Trophoblast cell (in vitro differentiated cells and primary cell): ENCODE measurements around the gene MBTPS2. TPM values are rescaled to one million over a fixed set of nuclear protein-coding genes. Genes with fewer than 3 reads are reported as not detected.
A peak's percentile ranks its signal among the peaks of the same experiment; 100 is the strongest.

Experiments used
- DNase-seq, 2 donors: peaks; one replicate each; pipeline ENCODE4 v3.0.0-alpha.2; 2016
- H2AFZ ChIP-seq: 2 replicates; pipeline ENCODE4 v1.6.1; 2013; ENCODE audit warnings: low read length, moderate library complexity, mild to moderate bottlenecking; ENCODE audit not compliant: insufficient read depth, poor library complexity
- H2AK5ac ChIP-seq: 2 replicates; pipeline ENCODE4 v1.6.1; 2013; ENCODE audit warnings: mild to moderate bottlenecking, low read length
- H2BK120ac ChIP-seq: 2 replicates; pipeline ENCODE4 v1.6.1; 2013; ENCODE audit warnings: low read length, mild to moderate bottlenecking, moderate library complexity; ENCODE audit not compliant: insufficient read depth, poor library complexity
- H2BK12ac ChIP-seq: 2 replicates; pipeline ENCODE4 v1.6.1; 2013; ENCODE audit warnings: mild to moderate bottlenecking, low read length, moderate library complexity
- H2BK5ac ChIP-seq: 2 replicates; pipeline ENCODE4 v1.6.1; 2013; ENCODE audit warnings: low read length, low read depth, moderate library complexity, mild to moderate bottlenecking; ENCODE audit not compliant: poor library complexity
- H3K14ac ChIP-seq: 2 replicates; pipeline ENCODE4 v1.6.1; 2013; ENCODE audit warnings: mild to moderate bottlenecking, low read length
- H3K18ac ChIP-seq: 2 replicates; pipeline ENCODE4 v1.6.1; 2013; ENCODE audit warnings: mild to moderate bottlenecking, low read length
- H3K23ac ChIP-seq: 2 replicates; pipeline ENCODE4 v1.6.1; 2013; ENCODE audit warnings: low read length
- H3K27ac ChIP-seq: 2 replicates; pipeline ENCODE4 v1.5.1; 2013; ENCODE audit warnings: low read depth, mild to moderate bottlenecking, inconsistent platforms, low read length, moderate library complexity
- H3K27me3 ChIP-seq: 2 replicates; pipeline ENCODE4 v1.6.1; 2013; ENCODE audit warnings: inconsistent platforms, mild to moderate bottlenecking, low read length, moderate library complexity; ENCODE audit not compliant: insufficient read depth
- H3K36me3 ChIP-seq, 2 experiments: 1 replicate in 1 of 2; 2 replicates in 1 of 2; pipeline ENCODE4 v1.6.1; 2013; ENCODE audit warnings: low read length in 2 of 2, mild to moderate bottlenecking in 2 of 2, moderate library complexity in 1 of 2; ENCODE audit not compliant: insufficient read depth in 2 of 2, control insufficient read depth in 1 of 2
- H3K4ac ChIP-seq: 2 replicates; pipeline ENCODE4 v1.6.1; 2013; ENCODE audit warnings: low read depth, mild to moderate bottlenecking, low read length, moderate library complexity
- H3K4me1 ChIP-seq, 2 experiments: 1 replicate in 1 of 2; 2 replicates in 1 of 2; pipeline ENCODE4 v1.6.1; 2013; ENCODE audit warnings: low read length in 2 of 2, mild to moderate bottlenecking in 2 of 2, moderate library complexity in 1 of 2; ENCODE audit not compliant: insufficient read depth in 2 of 2, control insufficient read depth in 1 of 2
- H3K4me2 ChIP-seq: 2 replicates; pipeline ENCODE4 v1.6.1; 2013; ENCODE audit warnings: inconsistent platforms, mild to moderate bottlenecking, low read length, moderate library complexity
- H3K4me3 ChIP-seq: 2 replicates; pipeline ENCODE4 v1.5.1; 2013; ENCODE audit warnings: mild to moderate bottlenecking, low read depth, low read length, inconsistent platforms
- H3K79me1 ChIP-seq: one replicate; pipeline ENCODE4 v1.6.1; 2013; ENCODE audit warnings: low read length
- H3K79me2 ChIP-seq: 2 replicates; pipeline ENCODE4 v1.6.1; 2013; ENCODE audit warnings: low read length, mild to moderate bottlenecking; ENCODE audit not compliant: control insufficient read depth, insufficient read depth, poor library complexity
- H3K9ac ChIP-seq: 2 replicates; pipeline ENCODE4 v1.6.1; 2013; ENCODE audit warnings: mild to moderate bottlenecking, low read length
- H3K9me3 ChIP-seq: 2 replicates; pipeline ENCODE4 v1.6.1; 2013; ENCODE audit warnings: low read depth, mild to moderate bottlenecking, control low read depth, inconsistent platforms, low read length; ENCODE audit not compliant: insufficient read depth
- H4K12ac ChIP-seq: 2 replicates; pipeline ENCODE4 v1.6.1; 2013; ENCODE audit warnings: low read depth, mild to moderate bottlenecking, low read length, moderate library complexity
- H4K8ac ChIP-seq: 2 replicates; pipeline ENCODE4 v1.6.1; 2013; ENCODE audit warnings: low read depth, mild to moderate bottlenecking, low read length, moderate library complexity
- H4K91ac ChIP-seq: one replicate; pipeline ENCODE4 v1.6.1; 2013; ENCODE audit warnings: low read depth, mild to moderate bottlenecking, low read length, moderate library complexity
- WGBS: extraction: QIAGEN DNeasy Blood & Tissue Kit; methylation state at CpG from one replicate; pipeline ENCODE4 v1.1.7; 2013; ENCODE audit warnings: missing lambda C conversion rate; ENCODE audit not compliant: insufficient read length, insufficient coverage; ENCODE audit errors: extremely low coverage; 5-methylcytosine and 5-hydroxymethylcytosine counted together
- polyA plus RNA-seq: library from polyadenylated mRNA; stranded (reverse); fragments of 200-250 nt; gene quantifications from 2 replicates; pipeline ENCODE4 v1.2.3, GENCODE V29; 2013

Gene MBTPS2
- polyA plus RNA-seq, result 7.5 and 7.7 TPM in 2 replicates

GRCh38 chrX:21839334-21840192 lies at the start of gene MBTPS2:
Gene MBTPS2, plus strand, starts transcription at chrX:21839617. Its CDS starts 118 bp downstream, at chrX:21839735.
- Histone ChIP-seq H2AFZ (peak within 1 kb of the TSS; percentile 42), H4K8ac (peak within 1 kb of the TSS; percentile 96), H3K36me3 (no peaks in the 10 kb centered on the region), H3K79me2 (peaks cover 4% of the 10 kb centered on the region), H2AK5ac (no peak within 1 kb of the TSS), H2BK12ac (no peak within 1 kb of the TSS), H3K79me1 (peaks cover 4% of the 10 kb centered on the region), H2BK120ac (peak within 1 kb of the TSS; percentile 62), H3K4me3 (peak within 1 kb of the TSS; percentile 92), H3K23ac (no peak within 1 kb of the TSS), H3K4me1 (no peaks in the 10 kb centered on the region), H3K27ac (peak within 1 kb of the TSS; percentile 16), H4K91ac (peak within 1 kb of the TSS; percentile 75), H2BK5ac (peak within 1 kb of the TSS; percentile 74), H4K12ac (peak within 1 kb of the TSS; percentile 34), H3K9ac (peak within 1 kb of the TSS; percentile 96), H3K4ac (peak within 1 kb of the TSS; percentile 57), H3K14ac (peak within 1 kb of the TSS; percentile 92), H3K9me3 (no peaks in the 10 kb centered on the region), H3K18ac (peak within 1 kb of the TSS; percentile 81), H3K4me2 (peak within 1 kb of the TSS; percentile 63), H3K27me3 (no peaks in the 10 kb centered on the region)
- WGBS, result no CpG with 5 or more reads among the region's 61 CpGs
- DNase-seq, result peak; percentile 73 to 93

DNA sequence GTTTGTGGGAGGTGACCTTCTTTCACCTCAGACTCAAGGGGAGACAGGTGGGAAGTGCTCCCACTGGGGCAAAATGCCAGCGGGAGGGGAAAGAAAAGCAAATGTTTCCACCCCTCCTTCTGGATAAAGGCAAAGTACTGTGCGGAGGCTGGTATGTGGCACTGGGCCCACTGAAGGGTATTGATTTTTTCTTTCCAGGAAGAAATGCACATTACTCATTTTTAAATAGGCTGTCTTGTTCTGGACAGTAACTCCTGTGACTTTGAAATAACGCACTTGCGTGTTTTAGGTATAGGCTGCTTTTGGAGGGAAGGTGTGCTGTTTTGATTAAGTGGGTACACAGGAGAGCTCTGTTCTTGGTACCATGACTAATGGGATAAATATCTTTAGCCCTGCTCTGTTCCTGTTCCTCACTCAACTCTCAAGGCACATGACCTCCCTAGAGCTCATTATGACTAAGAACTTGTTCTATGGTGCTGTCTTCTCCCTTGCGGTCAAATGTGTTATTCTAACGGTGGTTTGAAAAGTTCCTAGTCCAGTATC lies 40.7 kb upstream of the MBTPS2 start:
- Histone ChIP-seq H3K4me1 (peaks cover 0 to 3% of the 10 kb centered on the region in 2 experiments), H2BK5ac (no peak overlapping the region), H3K36me3 (no peaks in the 10 kb centered on the region), H2BK120ac (no peak overlapping the region), H3K27me3 (no peaks in the 10 kb centered on the region), H4K12ac (no peak overlapping the region), H2AK5ac (no peak overlapping the region), H3K23ac (no peak overlapping the region), H2BK12ac (no peak overlapping the region), H3K27ac (no peak overlapping the region), H4K91ac (peak overlapping the region; percentile 6), H3K18ac (no peak overlapping the region), H3K79me2 (no peaks in the 10 kb centered on the region), H3K14ac (no peak overlapping the region), H3K9me3 (no peaks in the 10 kb centered on the region), H3K4me2 (no peak overlapping the region), H3K9ac (no peak overlapping the region), H3K4me3 (no peak overlapping the region), H4K8ac (no peak overlapping the region), H3K4ac (no peak overlapping the region), H3K79me1 (no peaks in the 10 kb centered on the region), H2AFZ (no peak overlapping the region)
- no CpG with 5 or more reads among the region's 6 CpGs for WGBS
- DNase-seq, result no peak

DNA sequence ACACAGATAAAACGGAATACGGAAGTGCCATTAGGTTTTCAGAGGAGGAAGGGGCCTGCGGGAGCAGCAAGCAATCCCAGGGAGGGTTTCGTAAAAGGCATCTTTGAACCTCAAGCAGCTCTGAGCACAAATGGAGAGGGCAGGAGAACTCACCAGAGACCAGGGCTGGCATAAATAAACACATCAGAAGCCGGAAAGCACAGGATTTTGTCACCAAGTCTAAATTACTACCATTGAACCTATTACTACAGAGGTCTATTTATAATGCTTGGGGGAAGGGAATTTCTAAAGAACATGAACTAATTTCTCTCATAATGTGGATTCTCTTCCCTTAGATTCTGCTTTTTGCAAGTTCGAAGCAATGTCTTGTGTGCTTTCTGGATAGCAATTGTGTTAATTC lies 39.6 kb upstream of the MBTPS2 start:
- H3K27ac ChIP-seq, result no peak overlapping the region
- H3K36me3 ChIP-seq, result no peaks in the 10 kb centered on the region
- H3K14ac ChIP-seq, result no peak overlapping the region
- peak overlapping the region; percentile 14 for H2BK12ac ChIP-seq
- H2BK5ac ChIP-seq, result no peak overlapping the region
- H3K79me2 ChIP-seq, result no peaks in the 10 kb centered on the region
- H3K4me1 ChIP-seq, result peaks cover 0 to 3% of the 10 kb centered on the region in 2 experiments
- H4K8ac ChIP-seq, result no peak overlapping the region
- no peak overlapping the region for H3K4me3 ChIP-seq
- H3K23ac ChIP-seq, result no peak overlapping the region
- no peak overlapping the region for H2BK120ac ChIP-seq
- H2AFZ ChIP-seq, result no peak overlapping the region
- H3K27me3 ChIP-seq, result no peaks in the 10 kb centered on the region
- H3K4me2 ChIP-seq, result no peak overlapping the region
- no peak overlapping the region for H3K9ac ChIP-seq
- DNase-seq, result no peak
- H3K9me3 ChIP-seq, result no peaks in the 10 kb centered on the region
- no peak overlapping the region for H3K18ac ChIP-seq
- no peak overlapping the region for H3K4ac ChIP-seq
- H3K79me1 ChIP-seq, result no peaks in the 10 kb centered on the region
- H4K12ac ChIP-seq, result no peak overlapping the region
- H2AK5ac ChIP-seq, result no peak overlapping the region
- no CpG with 5 or more reads among the region's 6 CpGs for WGBS
- H4K91ac ChIP-seq, result no peak overlapping the region

DNA sequence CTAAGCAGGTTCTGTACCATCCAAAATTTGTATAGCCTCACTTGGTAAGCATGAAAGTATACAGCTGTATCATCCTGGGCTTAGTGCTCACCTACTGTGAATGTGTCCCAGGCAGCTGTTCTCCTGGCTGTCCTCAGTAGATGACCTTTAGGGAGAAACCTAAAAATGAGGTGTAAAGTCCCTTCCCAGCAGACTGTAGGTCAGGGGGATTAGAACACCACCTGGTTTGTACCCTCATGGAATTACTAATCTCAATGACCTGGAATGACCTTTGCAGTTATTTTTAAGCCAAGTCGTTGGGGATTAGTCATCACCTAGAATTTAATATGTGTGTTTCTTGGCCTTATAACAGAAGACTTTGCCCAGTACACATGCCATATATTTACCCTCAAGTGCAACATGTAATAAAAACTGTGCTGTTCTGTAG lies 39.1 kb upstream of the MBTPS2 start:
- H3K79me1 ChIP-seq, result no peaks in the 10 kb centered on the region
- no peak overlapping the region for H3K27ac ChIP-seq
- no peak overlapping the region for H3K4me3 ChIP-seq
- H3K79me2 ChIP-seq, result no peaks in the 10 kb centered on the region
- H3K23ac ChIP-seq, result no peak overlapping the region
- no peak overlapping the region for H3K4me2 ChIP-seq
- H4K12ac ChIP-seq, result no peak overlapping the region
- no peak overlapping the region for H3K14ac ChIP-seq
- no peaks in the 10 kb centered on the region for H3K9me3 ChIP-seq
- no peaks in the 10 kb centered on the region for H3K27me3 ChIP-seq
- H2BK12ac ChIP-seq, result no peak overlapping the region
- peaks cover 0 to 3% of the 10 kb centered on the region in 2 experiments for H3K4me1 ChIP-seq
- no peak overlapping the region for H4K8ac ChIP-seq
- H2BK120ac ChIP-seq, result no peak overlapping the region
- no peak overlapping the region for H2AK5ac ChIP-seq
- no peak overlapping the region for H4K91ac ChIP-seq
- DNase-seq, result peak in 1 of 2 donors; percentile 21
- no peak overlapping the region for H3K18ac ChIP-seq
- WGBS, result no CpG with 5 or more reads among the region's 1 CpG
- no peak overlapping the region for H3K4ac ChIP-seq
- H3K36me3 ChIP-seq, result no peaks in the 10 kb centered on the region
- H3K9ac ChIP-seq, result no peak overlapping the region
- no peak overlapping the region for H2AFZ ChIP-seq
- H2BK5ac ChIP-seq, result no peak overlapping the region
